ENCODE results near the gene PPIL1.

DNA sequence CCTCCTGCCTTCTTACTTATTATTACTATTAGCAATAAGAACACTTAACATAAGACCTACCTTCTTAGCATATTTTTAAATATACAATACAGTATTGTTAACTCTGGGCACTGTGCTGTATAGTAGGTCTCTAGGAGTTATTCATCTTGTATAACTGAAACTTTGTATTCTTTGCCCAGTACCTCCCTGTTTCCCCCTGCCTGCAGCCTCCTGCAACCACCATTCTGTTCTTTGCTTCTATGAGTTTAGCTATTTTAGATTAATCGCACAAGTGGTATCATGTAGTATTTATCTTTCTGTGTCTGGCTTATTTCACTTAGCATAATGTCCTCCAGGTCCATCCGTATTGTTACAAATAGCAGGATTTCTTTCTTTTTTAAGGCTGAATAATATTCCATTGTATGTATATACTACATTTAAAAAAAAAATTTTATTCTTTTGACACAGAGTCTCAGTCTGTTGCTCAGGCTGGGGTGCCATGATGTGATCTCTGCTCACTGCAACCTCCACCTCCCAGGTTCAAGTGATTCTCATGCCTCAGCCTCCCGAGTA lies 15.6 kb upstream of the PPIL1 start:
- TF ChIP-seq CTCF (IDR thresholded peaks at IDR 0.05; ENCODE audit: low read length) (no peak), EZH2 (IDR thresholded peaks at IDR 0.05; ENCODE audit: borderline replicate concordance, low read length) (no peak)
